HepG2 (cell line): Measurements from ENCODE around the gene IGFALS. TPM values are rescaled to one million over a fixed set of nuclear protein-coding genes. Genes with fewer than 3 reads are reported as not detected.

Source experiments
- ATAC-seq: fragments of 200-7000 bp; cut with Tn5 transposase; 3 replicates; pipeline ENCODE4 v1.9.1; 2020; ENCODE audit warnings: mild to moderate bottlenecking, moderate library complexity
- BruUV-seq: library from RNA; stranded (reverse); fragments of 400-500 nt; replicated peaks from 2 replicates; lab custom pipeline; 2021; lab: Mats Ljungman, UMichigan
- CTCF ChIA-PET: fragments of 300-600 bp; formaldehyde crosslinking; extraction: SDS; loops from one replicate; lab custom pipeline; 2021; ENCODE audit warnings: low total read pairs, inconsistent platforms, low intra/inter-chr PET ratio; lab: Yijun Ruan, JAX
- POLR2A ChIA-PET: fragments of 350-600 bp; sonication (Branson Sonifier 250); formaldehyde crosslinking; loops from one replicate; lab custom pipeline; 2020; ENCODE audit warnings: antibody characterized with exemption, inconsistent platforms; lab: Yijun Ruan, JAX
- DNase-seq: peaks from one replicate; pipeline ENCODE4 v3.0.0-alpha.2; 2015; ENCODE audit warnings: low spot score
- FAIRE-seq: peaks from 3 replicates; lab custom pipeline; 2011; peaks lifted over from hg19 to GRCh38; lab: Jason Lieb, UNC
- H2AFZ ChIP-seq: one replicate; pipeline ENCODE4 v1.6.1; 2011; ENCODE audit warnings: low read length, inconsistent platforms
- H3K27ac ChIP-seq: fragments of 300-600 bp; 3 replicates; pipeline ENCODE4 v1.8.0; 2011; ENCODE audit warnings: mixed run types, mild to moderate bottlenecking, mixed read lengths, low read length, inconsistent platforms; ENCODE audit not compliant: insufficient read depth; ENCODE audit errors: extremely low read length
- H3K27me3 ChIP-seq, 2 experiments: fragments of 200-600 bp in 1 of 2; 2 replicates in 1 of 2; 3 replicates in 1 of 2; pipeline versions ENCODE4 v1.6.0 to v1.8.0; 2011; ENCODE audit warnings: low read length in 2 of 2, mild to moderate bottlenecking in 2 of 2, moderate library complexity in 2 of 2, inconsistent platforms in 1 of 2; ENCODE audit not compliant: insufficient read depth in 2 of 2, control insufficient read depth in 1 of 2
- H3K36me3 ChIP-seq, 2 experiments: fragments of 200-600 bp in 1 of 2; replicated peaks in 1 of 2; 2 replicates in 1 of 2; 3 replicates in 1 of 2; pipeline versions ENCODE4 v1.5.1 to v1.8.0; 2011; ENCODE audit warnings: low read length in 2 of 2, inconsistent platforms in 1 of 2; ENCODE audit not compliant: insufficient read depth in 2 of 2, control insufficient read depth in 1 of 2
- H3K4me1 ChIP-seq: 2 replicates; pipeline ENCODE4 v1.5.1; 2012; ENCODE audit warnings: low read length, inconsistent platforms; ENCODE audit not compliant: insufficient read depth
- H3K4me2 ChIP-seq: 2 replicates; pipeline ENCODE4 v1.6.0; 2011; ENCODE audit warnings: low read depth, low read length, inconsistent platforms
- H3K4me3 ChIP-seq, 3 experiments: fragments of 200-600 bp in 1 of 3; sonication (generic), shearing (Covaris generic) in 1 of 3; replicated peaks in 1 of 3; 2 replicates each; pipeline ENCODE4 v1.5.1; 2011 to 2016; ENCODE audit warnings: low read length in 3 of 3, inconsistent platforms in 2 of 3, low read depth in 2 of 3, mild to moderate bottlenecking in 2 of 3, control low read depth in 1 of 3, mixed read lengths in 1 of 3; ENCODE audit not compliant: insufficient read depth in 1 of 3
- H3K79me2 ChIP-seq: one replicate; pipeline ENCODE4 v1.6.1; 2011; ENCODE audit warnings: low read length, inconsistent platforms; ENCODE audit not compliant: insufficient read depth
- H3K9ac ChIP-seq: 2 replicates; pipeline ENCODE4 v1.6.0; 2011; ENCODE audit warnings: mild to moderate bottlenecking, low read depth, low read length, inconsistent platforms; ENCODE audit not compliant: insufficient read depth
- H3K9me3 ChIP-seq: 2 replicates; pipeline ENCODE4 v1.5.1; 2012; ENCODE audit warnings: mild to moderate bottlenecking, low read length
- H4K20me1 ChIP-seq: 2 replicates; pipeline ENCODE4 v1.6.0; 2011; ENCODE audit warnings: inconsistent platforms, mild to moderate bottlenecking, low read length, moderate library complexity; ENCODE audit not compliant: insufficient read depth
- CBX2 ChIP-seq, 2 experiments: fragments of 200-600 bp in 1 of 2; sonication (generic); formaldehyde crosslinking in 1 of 2; IDR thresholded peaks; 2 replicates each; pipeline versions ENCODE4 v1.7.0 to v1.8.1; 2018 to 2022; ENCODE audit warnings: low read depth in 2 of 2, low read length in 1 of 2, mild to moderate bottlenecking in 1 of 2, missing genetic modification reagents in 1 of 2
- PAF1 ChIP-seq: IDR thresholded peaks from 2 replicates; pipeline ENCODE4 v1.6.1; 2016; ENCODE audit warnings: missing genetic modification reagents, missing compliant biosample characterization
- POLR2A ChIP-seq, 2 experiments: IDR thresholded peaks; 2 replicates each; pipeline ENCODE4 v1.6.1; 2011; ENCODE audit warnings: low read depth in 2 of 2, low read length in 2 of 2, mild to moderate bottlenecking in 1 of 2, moderate library complexity in 1 of 2; ENCODE audit not compliant: insufficient read depth in 1 of 2
- ZNF12 ChIP-seq: sonication (generic); formaldehyde crosslinking; IDR thresholded peaks from 2 replicates; pipeline ENCODE4 v1.5.0; 2020; ENCODE audit warnings: missing genetic modification reagents
- ZNF546 ChIP-seq: sonication (generic); formaldehyde crosslinking; conservative IDR thresholded peaks from 2 replicates; pipeline ENCODE4 v1.8.1; 2023; ENCODE audit warnings: mild to moderate bottlenecking, missing genetic modification reagents
- ZNF619 ChIP-seq: sonication (generic); formaldehyde crosslinking; IDR thresholded peaks from 2 replicates; pipeline ENCODE4 v1.4.0; 2020; ENCODE audit warnings: mild to moderate bottlenecking, missing genetic modification reagents
- ZNF777 ChIP-seq: sonication (generic); formaldehyde crosslinking; IDR thresholded peaks from 2 replicates; pipeline ENCODE4 v1.4.0; 2020; ENCODE audit warnings: missing genetic modification reagents
- WGBS: methylation state at CpG from one replicate; pipeline ENCODE4 v1.1.6; 2017; ENCODE audit warnings: low lambda C conversion rate; 5-methylcytosine and 5-hydroxymethylcytosine counted together
- in situ Hi-C: cut with HindIII; loops from 2 replicates; pipeline ENCODE4 v1.10.0; 2017; ENCODE audit warnings: low pct_unique_long_range_greater_than_20kb; ENCODE audit not compliant: extremely low pct_ligation_motif_present
- intact Hi-C: fragments of 100-400 bp; cut with micrococcal nuclease; formaldehyde crosslinking; loops from one replicate; pipeline ENCODE4 v1.10.0; 2022; ENCODE audit not compliant: unreplicated experiment
- polyA plus RNA-seq, 8 experiments: library from polyadenylated mRNA; depleted of rRNA in 3 of 8; stranded (reverse) in 7 of 8; unstranded in 1 of 8; fragments of >200 nt; fragmentation: Illumina TruSeq in 4 of 8; extraction: Trizol in 4 of 8; gene quantifications; 2 replicates each; pipeline versions ENCODE4 v1.2.1 to v1.2.3, GENCODE V29; 2011 to 2016; ENCODE audit warnings: low read depth in 4 of 8, missing spikeins in 1 of 8, mixed read lengths in 1 of 8; ENCODE audit not compliant: insufficient read depth in 1 of 8
- total RNA-seq, 5 experiments: library from RNA; depleted of rRNA; stranded (reverse); fragments of >200 nt; fragmentation: Illumina TruSeq; extraction: Trizol; gene quantifications; 2 replicates each; pipeline ENCODE4 v1.2.3, GENCODE V29; 2016; ENCODE audit warnings: low read depth in 1 of 5

IGFALS gene
- total and polyA plus RNA-seq, 2 of the 13 experiments (the other 11 are each of a cell fraction or from before 2014, with no cell fraction given), result 0.34 to 2.4 TPM

DNA sequence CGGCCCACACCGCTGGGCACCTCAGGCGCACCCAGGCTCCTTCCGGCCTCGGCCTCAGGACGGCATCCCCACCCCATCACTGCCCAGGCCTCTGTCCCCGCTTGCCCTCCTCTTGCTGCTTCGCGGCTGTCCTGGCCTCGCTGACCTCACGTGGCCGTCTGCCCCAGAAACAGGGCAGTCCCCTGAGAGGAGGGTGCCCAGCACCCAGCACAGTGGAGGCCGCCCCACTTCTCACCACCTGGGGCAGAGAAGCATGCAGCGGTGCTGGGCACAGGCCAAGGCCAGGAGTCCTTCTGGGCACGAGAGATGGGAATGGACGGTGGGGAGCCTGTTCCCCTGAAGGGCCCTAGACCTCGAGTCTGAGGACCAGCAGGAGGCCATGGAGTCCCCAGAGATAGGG, 24.2 kb upstream of the IGFALS start:
- H3K4me2 ChIP-seq, result no peak overlapping the region
- 97% methylated on average over 13 of the region's 17 CpGs for WGBS
- no peaks in the 10 kb centered on the region for H3K79me2 ChIP-seq
- H3K36me3 ChIP-seq, result peaks cover 16 to 43% of the 10 kb centered on the region in 2 experiments; a peak in 4 of 5 replicates
- no TSS peak for BruUV-seq
- no peaks in the 10 kb centered on the region for H3K27me3 ChIP-seq
- no peak overlapping the region for H3K9ac ChIP-seq
- intact Hi-C loops, result no loop called here
- CTCF ChIA-PET, result no interaction called here
- peaks cover 5% of the 10 kb centered on the region for H3K4me1 ChIP-seq
- in situ Hi-C loops, result no loop called here
- TF ChIP-seq ZNF546 (no peak), CBX2 (IDR thresholded peaks at IDR 0.05; ENCODE audit: low read depth, low read length) (no peak), CBX2 (CRISPR knock-in tag; IDR thresholded peaks at IDR 0.05; ENCODE audit: low read depth) (no peak), ZNF12 (CRISPR knock-in tag) (no peak), ZNF619 (CRISPR knock-in tag) (no peak), PAF1 (CRISPR knock-in tag) (no peak)
- no peak overlapping the region for H3K4me3 ChIP-seq
- H2AFZ ChIP-seq, result no peak overlapping the region
- DNase-seq (no peak), FAIRE-seq (no peak), ATAC-seq (peak; percentile 11; the same call in 2 of the 3 replicates)
- peaks cover 5% of the 10 kb centered on the region; the same call in 1 of the 2 replicates for H4K20me1 ChIP-seq
- no peak overlapping the region for H3K27ac ChIP-seq
- no peaks in the 10 kb centered on the region for H3K9me3 ChIP-seq
- POLR2A ChIA-PET, result no interaction called here

DNA sequence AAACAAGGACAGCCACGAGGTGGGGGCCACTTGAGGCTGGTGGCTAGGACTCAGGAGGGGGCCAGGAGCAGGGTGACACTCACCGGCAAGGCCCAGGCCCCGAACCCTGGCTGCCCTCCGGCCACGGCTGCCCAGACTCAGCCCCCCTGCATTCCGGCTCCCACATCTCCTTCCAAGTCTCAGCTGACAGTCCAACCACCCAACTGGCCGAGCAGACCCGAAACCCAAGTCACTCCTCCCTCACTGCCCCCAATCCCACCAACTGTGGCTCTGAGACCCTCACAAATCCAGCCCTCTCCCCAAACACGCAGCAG, 23.7 kb upstream of the IGFALS start:
- DNase-seq, result no peak
- Histone ChIP-seq H4K20me1 (peaks cover 5% of the 10 kb centered on the region; the same call in 1 of the 2 replicates), H3K9ac (no peak overlapping the region), H3K36me3 (peaks cover 11 to 39% of the 10 kb centered on the region in 2 experiments; a peak in 4 of 5 replicates), H3K79me2 (no peaks in the 10 kb centered on the region), H3K4me3 (no peak overlapping the region), H3K9me3 (no peaks in the 10 kb centered on the region), H3K27me3 (no peaks in the 10 kb centered on the region), H3K27ac (no peak overlapping the region), H3K4me2 (no peak overlapping the region), H3K4me1 (peaks cover 10% of the 10 kb centered on the region), H2AFZ (no peak overlapping the region)
- ATAC-seq, result no peak
- intact Hi-C loops, result no loop called here
- CTCF ChIA-PET, result no interaction called here
- TF ChIP-seq POLR2A (IDR thresholded peaks at IDR 0.05; ENCODE audit: insufficient read depth in 1 of 2, low read depth in 2 of 2, low read length in 2 of 2), result 0 out of 4 replicates have a peak, but pooled peaks of 1 of the 2 experiments have one; percentile 10
- TF ChIP-seq ZNF777 (CRISPR knock-in tag), result no peak
- FAIRE-seq, result no peak
- in situ Hi-C loops, result no loop called here
- BruUV-seq, result no TSS peak
- POLR2A ChIA-PET, result no interaction called here
- 95% methylated on average over 6 of the region's 9 CpGs for WGBS
